GM19025 (cell line): ENCODE measurements around the gene SHCBP1.
"Not testable (repeated sequence)": the region's sequence is repeated elsewhere in the genome, so short reads cannot be mapped to it uniquely, and the experiment has no call there.

ENCODE experiments used
- ATAC-seq: cut with Tn5 transposase; IDR thresholded peaks from one replicate; pipeline ENCODE4 v1.9.1; 2021; ENCODE audit warnings: mild to moderate bottlenecking, low read depth, moderate library complexity; ENCODE audit not compliant: unreplicated experiment

Gene SHCBP1

DNA sequence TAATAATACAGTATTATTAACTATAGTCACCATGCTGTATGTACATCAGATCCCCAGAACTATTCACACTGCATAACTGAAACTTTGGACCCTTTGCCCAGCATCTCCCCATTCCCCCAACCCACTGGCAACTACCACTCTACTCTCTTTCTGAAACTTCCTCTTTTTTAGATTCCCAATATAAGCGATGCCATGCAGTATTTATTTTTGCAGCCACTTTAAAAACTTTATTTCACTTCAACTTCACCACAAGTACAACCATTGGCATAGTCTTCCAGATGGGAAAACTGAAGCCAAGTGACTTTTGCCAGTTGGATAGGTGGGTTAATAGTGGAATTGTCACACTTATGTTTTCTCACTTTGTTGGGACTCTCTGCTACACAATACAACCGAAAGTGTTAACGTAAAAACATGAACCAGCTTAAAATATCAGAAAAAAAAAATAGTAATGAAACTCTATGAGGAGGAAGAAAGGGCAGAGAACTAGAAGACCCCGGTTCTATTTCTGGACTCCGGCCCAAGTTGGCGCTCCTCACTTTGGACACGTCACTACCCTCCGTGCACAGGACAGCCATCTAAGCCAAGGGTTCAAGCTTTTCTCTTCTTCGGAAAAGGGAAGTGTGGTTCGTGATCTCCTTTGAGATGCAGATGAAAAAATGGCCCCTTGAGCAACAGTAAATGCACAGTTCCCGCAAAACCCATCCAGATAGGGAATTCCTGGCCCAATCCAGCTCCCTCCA, 743 bp downstream of the SHCBP1 start:
- no peak for ATAC-seq

DNA sequence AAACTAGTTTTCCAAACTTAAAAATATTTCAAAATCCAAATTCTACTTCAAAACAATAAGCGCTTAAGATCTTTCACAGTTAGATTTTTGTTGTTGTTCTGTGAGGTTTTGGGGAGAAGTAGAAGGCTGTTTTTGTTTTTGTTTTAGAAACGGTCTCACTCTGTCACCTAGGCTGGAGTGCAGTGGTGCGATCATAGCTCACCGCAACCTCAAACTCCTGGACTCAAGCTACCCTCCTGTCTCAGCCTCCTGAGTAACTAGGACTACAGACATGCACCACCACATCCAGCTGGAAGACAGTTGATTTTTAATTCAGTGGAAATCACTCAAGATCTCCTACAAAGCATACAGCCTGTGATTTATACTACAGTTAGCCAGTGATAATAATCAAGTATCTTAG, 2.7 kb downstream of the SHCBP1 start:
- no peak for ATAC-seq

DNA sequence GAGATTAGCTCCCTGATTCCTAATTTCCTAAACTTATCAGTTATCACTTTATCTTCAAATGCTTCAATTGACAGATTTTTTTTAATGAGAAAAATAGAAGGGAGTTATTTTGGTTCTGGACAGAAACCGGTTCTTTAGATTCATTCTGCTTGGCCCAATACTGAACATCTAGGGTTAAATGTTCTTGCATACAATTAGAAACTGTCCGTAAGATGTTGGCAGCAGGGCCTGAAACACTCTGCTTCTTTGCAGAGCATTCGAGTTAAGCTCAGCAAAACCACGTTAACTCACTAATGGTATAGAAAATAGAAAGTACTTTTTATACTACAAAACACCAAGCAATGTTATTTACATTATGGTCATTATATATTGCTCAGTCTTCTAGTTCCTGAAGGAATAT, 7.2 kb downstream of the SHCBP1 start:
- ATAC-seq: no peak

DNA sequence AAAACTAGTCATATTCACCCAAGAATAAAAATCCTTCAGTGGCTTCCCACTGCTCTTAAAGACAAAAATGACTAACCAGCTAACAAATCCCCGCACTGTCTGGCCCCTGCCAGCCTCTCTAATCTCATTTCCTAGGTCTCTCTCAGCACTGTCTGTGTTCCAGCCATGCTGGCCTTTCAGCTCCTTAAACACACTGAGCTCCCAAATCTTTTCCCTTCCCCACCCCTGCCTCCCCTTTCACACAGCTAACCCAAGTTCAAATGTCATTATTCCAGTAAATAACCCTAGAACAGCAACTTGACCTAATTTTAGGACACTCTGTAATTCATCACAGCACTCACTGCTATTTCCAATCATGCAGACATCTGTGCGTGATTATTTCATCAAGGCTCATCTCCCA, 7.8 kb downstream of the SHCBP1 start:
- no peak for ATAC-seq

DNA sequence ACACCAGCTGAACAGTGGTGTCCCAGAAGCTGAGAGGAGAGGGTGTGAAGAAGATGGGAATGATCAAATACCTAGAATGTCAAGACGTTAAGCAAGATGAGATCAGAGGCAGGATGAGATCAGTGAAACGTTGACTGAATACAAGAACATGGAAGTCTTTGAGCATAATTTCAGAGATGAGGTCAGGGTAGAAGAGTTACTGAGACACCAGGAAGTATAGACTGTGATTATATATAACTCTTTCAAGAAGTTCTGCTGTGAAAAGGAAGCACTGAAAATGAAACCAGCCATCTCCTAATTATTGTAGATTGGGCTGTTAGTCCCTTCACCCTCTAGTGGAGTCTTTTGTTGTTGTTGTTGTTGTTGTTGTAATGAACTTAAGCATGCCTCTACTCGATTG, 9.1 kb downstream of the SHCBP1 start:
- peak; percentile 73 for ATAC-seq

DNA sequence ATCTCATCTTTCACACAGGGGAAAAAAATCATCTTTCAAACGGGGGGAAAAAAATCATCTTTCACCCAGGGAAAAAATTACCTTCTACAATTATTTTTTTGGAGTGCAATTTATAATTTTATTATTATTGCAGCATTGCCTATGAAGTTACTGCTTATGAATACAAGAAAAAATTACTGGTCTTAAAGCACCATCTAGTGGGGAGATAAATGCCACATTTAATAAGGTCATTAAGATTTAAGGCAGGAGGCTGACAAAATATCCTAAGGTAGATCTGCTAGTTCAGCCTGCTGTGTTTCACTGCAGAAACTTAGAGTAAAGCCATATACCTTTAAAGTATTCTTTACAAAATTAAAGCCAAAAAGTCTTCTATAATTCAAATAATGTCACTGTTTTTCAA, 13.7 kb downstream of the SHCBP1 start:
- no peak for ATAC-seq

DNA sequence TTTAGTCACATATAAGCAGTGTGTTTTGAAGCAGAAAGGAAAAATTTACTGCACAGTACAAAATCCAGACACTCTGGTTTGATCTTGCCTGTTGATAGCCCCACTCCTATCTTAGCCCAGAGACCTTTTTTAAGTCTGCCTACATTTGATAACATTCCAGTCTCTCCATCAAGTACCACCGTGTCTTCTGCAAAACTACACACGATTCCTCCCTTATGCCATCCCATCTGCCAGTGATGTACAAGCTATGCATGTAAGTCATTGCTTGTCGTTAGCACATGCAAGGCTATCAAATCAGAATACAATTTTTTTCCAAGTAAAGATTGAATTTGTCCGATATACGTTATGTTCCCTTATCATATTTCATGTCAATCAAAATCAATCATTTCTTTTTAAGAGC, 14.9 kb downstream of the SHCBP1 start:
- ATAC-seq: no peak

DNA sequence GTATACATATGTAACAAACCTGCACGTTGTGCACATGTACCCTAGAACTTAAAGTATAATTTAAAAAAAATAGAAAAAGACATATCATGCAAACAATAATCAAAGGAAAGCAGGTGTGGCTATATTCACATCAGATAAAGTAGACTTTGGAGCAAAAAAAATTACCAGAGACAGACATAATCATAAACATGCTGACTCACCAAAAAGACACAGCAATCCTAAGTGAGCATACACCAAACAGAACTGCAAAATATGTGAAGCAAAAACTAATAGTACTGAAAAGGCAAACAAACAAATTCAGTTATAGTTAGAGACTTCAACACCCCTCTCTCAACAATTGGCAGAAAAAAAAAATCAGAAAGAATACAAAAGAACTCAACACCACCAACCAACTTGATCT, 29.9 kb downstream of the SHCBP1 start:
- no peak for ATAC-seq

DNA sequence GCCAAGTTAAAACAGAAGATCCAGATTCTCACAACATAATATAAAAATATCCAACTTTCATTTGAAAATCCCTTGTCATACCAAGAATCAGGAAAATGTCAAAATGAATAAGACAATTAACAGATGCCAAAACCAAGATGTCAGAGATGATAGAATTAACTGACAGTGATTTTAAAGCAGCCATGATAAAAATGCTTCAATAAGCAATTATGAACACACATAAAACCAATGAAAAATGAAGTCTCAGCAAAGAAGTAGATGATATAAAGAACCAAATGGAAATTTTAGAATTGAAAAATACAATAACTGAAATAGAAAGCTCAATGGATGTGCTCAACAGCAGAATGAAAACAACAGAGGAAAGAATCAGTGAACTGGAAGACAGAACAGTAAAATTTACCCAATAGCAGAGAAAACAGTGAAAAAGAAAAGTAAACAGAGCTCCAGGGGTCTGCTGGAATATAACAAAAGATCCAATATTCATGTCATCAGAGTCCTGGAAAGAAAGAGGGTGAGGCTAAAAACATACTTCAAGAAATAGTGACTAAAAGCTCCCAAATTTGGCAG, 35.1 kb downstream of the SHCBP1 start:
- no peak for ATAC-seq

DNA sequence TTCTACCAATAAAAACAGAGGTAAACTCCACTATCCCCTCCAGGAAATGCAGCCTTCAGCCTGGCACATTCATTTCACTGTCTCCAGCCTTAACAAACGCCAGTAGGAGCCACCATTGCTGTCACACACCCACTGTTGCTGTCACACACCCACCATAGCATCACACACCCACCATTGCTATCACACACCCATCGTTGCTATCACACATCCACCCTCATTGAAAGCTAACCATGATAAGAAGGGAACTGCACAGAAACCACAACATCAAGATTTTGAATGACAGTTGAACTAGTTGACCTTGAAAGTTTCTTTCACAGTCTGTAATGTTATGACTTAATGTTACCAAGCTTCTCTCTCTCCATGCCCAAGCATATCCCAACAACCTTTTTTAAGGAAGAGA, 38.1 kb downstream of the SHCBP1 start:
- ATAC-seq: no peak

DNA sequence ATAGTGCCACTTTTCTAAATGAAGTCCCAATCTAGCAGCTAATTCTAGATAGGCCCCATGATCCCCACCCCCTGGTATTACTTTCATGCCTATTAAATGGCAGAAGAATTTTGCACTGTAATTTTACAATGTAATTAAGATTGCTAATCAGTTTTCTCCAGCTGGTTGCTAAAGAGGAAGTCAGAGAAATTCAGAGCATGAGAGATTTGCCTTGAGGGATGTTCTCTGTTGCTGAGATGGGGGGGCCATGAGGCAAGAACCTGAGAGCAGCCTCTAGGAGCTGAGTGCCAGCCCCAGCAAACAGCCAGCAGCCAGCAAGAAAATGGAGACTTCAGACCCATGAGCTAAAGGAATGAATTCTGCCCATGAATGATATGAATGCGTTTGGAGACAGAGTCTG, 38.9 kb downstream of the SHCBP1 start:
- ATAC-seq: no peak

DNA sequence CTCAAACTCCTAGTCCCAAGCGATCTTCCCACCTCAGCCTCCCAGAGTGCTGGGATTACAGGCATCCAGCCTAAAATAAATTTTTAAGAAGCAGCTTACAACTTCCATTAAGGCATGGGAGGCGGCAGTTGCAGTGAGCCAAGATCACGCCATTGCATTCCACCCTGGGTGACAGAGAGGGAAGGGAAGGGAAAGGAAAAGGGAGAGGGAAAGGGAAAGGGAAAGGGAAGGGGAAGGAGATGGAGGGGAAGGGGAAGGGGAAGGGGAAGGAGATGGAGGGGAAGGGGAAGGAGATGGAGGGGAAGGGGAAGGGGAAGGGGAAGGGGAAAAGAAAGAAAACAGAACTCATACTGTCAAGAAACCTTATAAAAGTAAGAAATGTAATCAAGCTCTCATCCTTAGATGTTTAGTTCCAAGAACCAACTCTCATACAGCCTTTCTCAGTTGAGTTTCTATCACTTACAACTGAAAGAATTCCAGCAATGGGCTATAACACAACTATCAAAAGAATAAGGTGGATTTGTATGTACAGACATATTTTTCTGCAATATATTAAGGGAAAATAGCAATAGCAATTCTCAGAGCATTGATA, 43.1 kb downstream of the SHCBP1 start:
- ATAC-seq: no peak

DNA sequence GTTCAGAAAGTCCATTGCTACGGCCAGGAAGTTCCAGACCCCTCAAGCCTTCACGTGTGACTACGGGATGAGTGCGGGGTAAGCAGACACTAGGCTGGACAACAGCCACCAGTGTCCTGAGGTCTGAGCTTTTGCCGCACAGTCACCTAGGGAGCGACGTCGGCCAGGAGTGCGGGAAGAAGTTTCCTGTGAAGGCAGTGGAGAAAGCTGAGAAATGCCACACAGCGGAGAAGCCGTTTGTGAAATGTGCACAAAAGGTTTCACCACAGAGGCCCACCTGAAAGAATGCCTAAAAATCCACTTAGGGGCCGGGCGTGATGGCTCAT, 47.4 kb downstream of the SHCBP1 start:
- no peak for ATAC-seq

DNA sequence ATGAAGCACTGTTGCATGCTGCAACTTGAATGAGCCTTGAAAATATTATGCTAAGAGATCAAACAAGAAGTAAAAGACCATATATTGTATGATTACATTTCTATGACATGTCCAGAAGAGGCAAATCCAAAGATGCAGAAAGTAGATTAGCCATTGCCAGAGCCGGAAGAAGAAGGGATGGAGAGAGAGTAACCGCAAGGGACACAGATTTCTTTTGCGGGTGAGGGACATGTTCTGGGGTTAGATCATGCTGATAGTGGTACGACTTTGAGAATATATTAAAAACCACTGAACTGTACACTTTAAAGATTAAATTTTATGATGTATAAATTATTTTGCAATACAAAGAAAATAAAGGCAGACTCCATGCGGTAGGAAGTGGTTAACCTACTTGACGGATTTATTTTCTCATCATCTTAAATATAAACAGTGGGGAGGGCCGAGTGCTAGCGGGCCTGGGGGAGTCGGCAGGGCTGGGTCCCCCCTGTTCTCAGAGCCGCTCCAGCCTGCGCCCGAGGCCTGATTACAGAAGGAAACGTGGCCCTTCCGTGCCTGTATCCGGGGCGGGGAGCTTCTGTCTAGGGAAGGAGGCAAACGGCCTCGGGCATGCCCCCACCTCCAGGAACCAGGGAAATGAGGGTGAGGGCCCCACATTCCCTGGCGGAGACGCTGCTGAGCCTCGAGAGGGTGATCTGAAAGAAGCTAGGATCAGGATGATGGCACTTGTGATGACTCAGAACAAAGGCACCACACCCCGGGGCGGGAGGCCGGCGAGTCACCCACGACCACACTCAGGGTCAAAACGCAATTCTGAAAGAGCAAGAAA, 48.0 kb downstream of the SHCBP1 start:
- no peak for ATAC-seq

DNA sequence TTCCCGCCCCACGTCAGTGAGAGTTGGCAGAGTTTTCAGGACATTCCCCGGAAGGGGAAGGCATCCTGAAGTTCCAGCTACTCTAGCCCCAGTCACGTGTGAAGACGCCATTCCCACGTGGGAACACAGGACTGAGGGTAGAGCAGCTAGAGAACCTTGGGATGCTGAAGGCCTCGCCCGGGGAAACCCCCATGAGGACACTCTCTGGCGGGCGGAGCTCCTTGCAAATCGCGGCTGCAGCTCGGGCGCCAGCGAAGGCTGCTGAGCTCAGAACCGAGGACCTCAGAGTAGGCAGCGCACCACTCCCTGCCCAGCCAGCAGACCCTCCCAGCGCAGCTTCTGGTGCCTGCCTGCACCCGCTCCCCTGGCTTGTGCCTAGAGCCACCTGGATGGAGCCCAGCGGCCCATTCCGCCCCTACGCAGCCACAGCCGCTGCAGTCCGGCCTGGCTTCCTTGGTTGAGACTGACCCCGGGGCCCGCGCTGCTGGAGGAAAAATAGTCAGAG, 51.9 kb downstream of the SHCBP1 start:
- no peak for ATAC-seq

DNA sequence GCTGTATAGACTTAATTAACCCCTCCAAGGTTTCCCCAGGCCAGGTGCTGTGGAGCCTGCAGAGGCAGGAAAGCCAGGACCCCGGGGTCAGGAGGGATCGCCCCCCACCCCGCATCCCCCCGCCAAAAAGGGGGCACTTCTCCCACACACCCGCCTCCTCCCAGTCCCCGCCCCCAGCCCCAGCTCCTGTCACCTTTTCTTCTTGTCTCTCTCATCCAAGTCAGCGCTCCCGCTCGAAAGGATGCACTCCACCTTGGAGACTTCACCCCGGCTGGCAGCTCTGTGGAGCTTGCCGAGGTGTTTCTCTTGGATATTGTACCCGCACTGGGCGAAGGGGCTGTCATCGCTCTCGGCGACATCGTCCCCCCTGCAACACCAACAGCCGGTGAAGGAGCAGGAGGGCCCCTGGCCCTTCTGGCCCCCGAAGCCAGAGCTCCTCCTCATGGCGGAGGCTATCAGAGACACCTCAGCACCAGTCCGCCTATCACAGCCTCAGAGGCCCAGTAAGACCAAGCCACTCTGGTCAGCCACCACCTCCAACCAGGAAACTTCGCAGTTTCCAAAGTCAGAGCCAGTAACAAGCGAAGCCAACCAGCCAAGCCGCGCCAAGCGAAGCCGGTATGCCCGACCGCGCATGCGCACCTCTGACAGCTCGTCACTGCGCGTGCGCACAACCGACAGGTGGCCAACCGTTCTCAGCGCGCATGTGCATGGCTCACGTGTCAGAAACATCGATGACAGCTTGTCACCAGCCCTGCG, 52.5 kb downstream of the SHCBP1 start:
- ATAC-seq: no peak

DNA sequence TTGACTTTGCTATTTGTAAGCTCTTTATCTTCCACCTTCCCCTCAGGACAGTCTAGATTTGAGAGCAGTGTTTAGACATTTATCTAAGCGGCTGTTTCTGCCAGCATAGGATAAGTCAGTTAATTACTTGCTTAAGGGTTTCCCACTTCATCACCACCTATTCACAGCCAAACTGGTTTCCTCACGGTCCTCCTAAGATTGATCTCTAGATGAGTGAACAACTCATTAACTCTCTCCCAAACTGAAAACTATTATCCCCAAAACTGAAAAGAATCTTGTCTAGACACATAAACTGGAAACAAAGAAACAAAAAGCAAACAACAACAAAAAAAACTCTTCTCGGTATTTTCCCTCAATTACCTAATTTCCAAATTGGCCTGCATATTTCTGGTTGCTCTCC, 58.2 kb downstream of the SHCBP1 start:
- no peak for ATAC-seq

DNA sequence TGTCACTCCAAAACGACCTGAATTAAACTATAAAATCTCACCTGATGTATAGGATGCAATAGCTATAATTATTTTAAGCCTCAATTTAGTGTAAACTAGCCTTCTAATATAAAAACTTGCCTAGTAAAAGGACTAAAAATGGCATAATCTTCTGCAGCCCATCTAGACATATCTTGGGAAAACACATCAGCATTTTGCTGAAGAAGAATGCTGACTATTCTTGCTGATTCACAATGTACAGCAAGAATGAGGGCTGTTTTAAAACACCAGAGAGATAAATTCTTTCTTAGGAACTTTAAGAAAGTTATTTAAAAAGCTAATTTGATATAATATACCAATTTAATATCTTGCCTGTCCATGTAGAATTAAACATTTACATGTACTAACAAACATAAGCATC, 63.2 kb downstream of the SHCBP1 start:
- ATAC-seq: no peak

DNA sequence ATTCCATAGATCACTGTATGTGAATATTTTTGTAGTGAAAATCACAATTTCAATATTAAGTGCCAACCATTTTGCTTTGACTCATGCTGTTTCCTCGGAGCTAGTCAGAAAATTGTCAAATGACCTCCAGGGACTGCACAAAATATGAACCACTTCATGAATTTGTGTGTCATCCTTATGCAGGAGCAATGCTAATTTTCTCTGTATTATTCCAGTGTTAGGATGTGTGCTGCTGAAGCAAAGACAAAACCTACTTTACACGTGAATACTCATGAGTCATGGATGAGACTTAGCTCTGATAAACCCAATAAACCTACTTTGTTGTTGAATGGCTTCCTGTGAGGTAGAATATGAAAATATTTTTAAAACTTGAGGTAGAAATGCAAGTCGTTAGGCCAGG, 65.2 kb downstream of the SHCBP1 start:
- ATAC-seq: no peak

DNA sequence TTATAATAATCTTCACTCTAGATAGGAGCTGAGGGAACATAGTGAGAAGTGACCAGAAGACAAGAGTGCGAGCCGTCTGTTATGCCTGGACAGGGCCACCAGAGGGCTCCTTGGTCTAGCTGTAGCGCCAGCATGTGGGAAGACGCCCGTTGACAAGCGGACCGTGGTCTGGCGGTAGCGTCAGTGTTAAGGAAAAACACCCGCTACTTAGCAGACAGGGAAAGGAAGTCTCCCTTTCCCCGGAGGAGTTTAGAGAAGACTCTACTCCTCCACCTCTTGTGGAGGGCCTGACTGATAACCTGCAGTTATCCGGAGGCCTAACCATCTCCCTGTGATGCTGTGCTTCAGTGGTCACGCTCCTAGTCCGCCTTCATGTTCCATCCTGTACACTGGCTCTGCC, 66.7 kb downstream of the SHCBP1 start:
- not testable (repeated sequence) for ATAC-seq

DNA sequence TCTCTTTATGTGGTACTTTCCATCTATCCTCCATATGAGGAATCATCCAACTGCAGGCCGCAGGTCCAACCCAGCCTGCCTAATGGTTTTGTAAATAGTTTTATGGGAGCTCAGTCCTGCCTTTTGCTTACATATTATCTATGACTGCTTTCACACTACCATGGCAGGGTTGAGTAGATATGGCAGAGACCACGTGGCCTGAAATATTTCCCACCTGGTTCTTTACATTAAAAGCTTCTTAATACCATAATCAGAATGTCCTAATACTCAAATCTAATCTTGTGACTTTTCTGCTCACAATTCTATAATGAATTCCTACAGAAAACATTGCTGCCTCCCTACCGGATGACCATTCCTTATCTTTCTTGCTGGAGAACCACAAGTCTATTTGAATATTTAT, 71.7 kb downstream of the SHCBP1 start:
- no peak for ATAC-seq
